Panc1 (cell line): ENCODE data around the gene ATP2A3. TPM values are rescaled to one million over a fixed set of nuclear protein-coding genes. Genes with fewer than 3 reads are reported as not detected.

Source experiments
- ATAC-seq: fragments of 200-7000 bp; cut with Tn5 transposase; 2 replicates; pipeline ENCODE4 v1.9.1; 2020; ENCODE audit warnings: mild to moderate bottlenecking, moderate library complexity
- BruUV-seq: library from RNA; stranded (reverse); fragments of 400-500 nt; replicated peaks from 2 replicates; lab custom pipeline; 2021; lab: Mats Ljungman, UMichigan
- CTCF ChIA-PET: fragments of 300-600 bp; sonication (Branson Sonifier 250); formaldehyde crosslinking; loops from one replicate; lab custom pipeline; 2022; ENCODE audit warnings: antibody characterized with exemption; lab: Charles Lee
- POLR2A ChIA-PET: fragments of 300-600 bp; sonication (Branson Sonifier 250); formaldehyde crosslinking; loops from one replicate; lab custom pipeline; 2022; ENCODE audit warnings: antibody characterized with exemption; lab: Charles Lee
- DNase-seq: peaks from one replicate; pipeline ENCODE4 v3.0.0-alpha.2; 2010; ENCODE audit warnings: low read depth, low spot score
- H3K27ac ChIP-seq: 2 replicates; pipeline ENCODE4 v1.5.1; 2011; ENCODE audit warnings: mild to moderate bottlenecking, low read length, inconsistent platforms
- H3K27me3 ChIP-seq: fragments of 200-500 bp; sonication (Bioruptor generic); 2 replicates; pipeline ENCODE4 v1.6.0; 2014; ENCODE audit warnings: low read length, inconsistent platforms; ENCODE audit not compliant: control insufficient read depth, insufficient read depth
- H3K36me3 ChIP-seq: fragments of 200-500 bp; sonication (Bioruptor generic); 2 replicates; pipeline ENCODE4 v1.5.1; 2014; ENCODE audit warnings: inconsistent platforms, mild to moderate bottlenecking, low read length, moderate library complexity; ENCODE audit not compliant: control insufficient read depth, insufficient read depth
- H3K4me1 ChIP-seq: 2 replicates; pipeline ENCODE4 v1.5.1; 2011; ENCODE audit warnings: inconsistent platforms, mild to moderate bottlenecking, low read length, moderate library complexity; ENCODE audit not compliant: control insufficient read depth, insufficient read depth
- H3K4me3 ChIP-seq, 2 experiments: 2 replicates each; pipeline ENCODE4 v1.5.1; 2011 to 2012; ENCODE audit warnings: low read depth in 2 of 2, low read length in 2 of 2, mild to moderate bottlenecking in 2 of 2, inconsistent platforms in 1 of 2, moderate library complexity in 1 of 2
- H3K9me3 ChIP-seq: fragments of 200-500 bp; sonication (Bioruptor generic); 2 replicates; pipeline ENCODE4 v1.5.1; 2014; ENCODE audit warnings: low read depth, mild to moderate bottlenecking, inconsistent platforms, low read length, moderate library complexity; ENCODE audit not compliant: control insufficient read depth, insufficient read depth
- CTCF ChIP-seq: fragments of 450-650 bp; IDR thresholded peaks from 2 replicates; pipeline ENCODE4 v1.5.1; 2017; ENCODE audit warnings: mild to moderate bottlenecking
- POLR2AphosphoS5 ChIP-seq: IDR thresholded peaks from 2 replicates; pipeline ENCODE4 v1.6.1; 2012; ENCODE audit warnings: mild to moderate bottlenecking, low read depth, low read length, moderate library complexity
- REST ChIP-seq, 2 experiments: IDR thresholded peaks; 2 replicates each; pipeline ENCODE4 v1.6.1; 2011 to 2012; ENCODE audit warnings: low read depth in 2 of 2, control low read depth in 1 of 2, low read length in 1 of 2, mild to moderate bottlenecking in 1 of 2, moderate library complexity in 1 of 2; ENCODE audit not compliant: insufficient read depth in 1 of 2
- SIN3A ChIP-seq: IDR thresholded peaks from 2 replicates; pipeline ENCODE4 v1.6.1; 2012; ENCODE audit warnings: low read depth, mild to moderate bottlenecking, low read length, moderate library complexity, borderline replicate concordance; ENCODE audit not compliant: insufficient read depth
- TCF7L2 ChIP-seq: IDR thresholded peaks from 2 replicates; pipeline ENCODE4 v1.6.1; 2011; ENCODE audit warnings: mild to moderate bottlenecking, low read depth, low read length, inconsistent platforms
- in situ Hi-C: cut with HindIII; loops from 2 replicates; pipeline ENCODE4 v1.10.0; 2016; ENCODE audit warnings: low sequenced_read_pairs, low pct_unique_long_range_greater_than_20kb
- intact Hi-C: fragments of 100-400 bp; cut with micrococcal nuclease; formaldehyde crosslinking; loops from one replicate; pipeline ENCODE4 v1.10.0; 2022; ENCODE audit not compliant: unreplicated experiment
- total RNA-seq: library from RNA; stranded (reverse); gene quantifications from one replicate; pipeline ENCODE4 v1.2.1, GENCODE V29; 2021; ENCODE audit not compliant: unreplicated experiment

ATP2A3 gene
- total RNA-seq, 1 experiment from 2014 or later = 29.7 TPM

- Histone ChIP-seq H3K4me3 (no peak overlapping the region), H3K4me1 (no peaks in the 10 kb centered on the region), H3K27me3 (no peaks in the 10 kb centered on the region), H3K9me3 (no peaks in the 10 kb centered on the region), H3K36me3 (peaks cover 12% of the 10 kb centered on the region), H3K27ac (no peak overlapping the region)
- DNase-seq (no peak), ATAC-seq (no peak)
- in situ Hi-C loops (no loop called here), intact Hi-C loops (loop anchor here (5.0 kb wide), 1 partner anchor 72 kb away; no protein-coding TSS in a partner anchor)
- no peak for TF ChIP-seq POLR2AphosphoS5
- no peak for TF ChIP-seq CTCF
- no peak for TF ChIP-seq TCF7L2
- no peak for TF ChIP-seq REST (IDR thresholded peaks at IDR 0.05; ENCODE audit: insufficient read depth in 1 of 2, low read depth in 2 of 2, low read length in 1 of 2)
- no peak for TF ChIP-seq SIN3A
- BruUV-seq = no TSS peak
- ChIA-PET CTCF (no interaction called here), POLR2A (no interaction called here)
Measured at GRCh38 chr17:4009186-4009785, 45.0 kb upstream of the ATP2A3 start.

- peaks cover 10% of the 10 kb centered on the region for H3K36me3 ChIP-seq
- H3K4me1 ChIP-seq = no peaks in the 10 kb centered on the region
- no peaks in the 10 kb centered on the region for H3K27me3 ChIP-seq
- intact Hi-C loops (loop anchor here (5.0 kb wide), 1 partner anchor 71 kb away; no protein-coding TSS in a partner anchor), in situ Hi-C loops (no loop called here)
- no peaks in the 10 kb centered on the region for H3K9me3 ChIP-seq
- POLR2A ChIA-PET = no interaction called here
- CTCF ChIA-PET = interaction anchor here (0.7 kb wide), 1 partner anchor 18 kb away, joined by 7 read pairs; no protein-coding TSS in a partner anchor
- TF ChIP-seq POLR2AphosphoS5 = no peak
- DNase-seq (no peak), ATAC-seq (no peak)
- BruUV-seq = no TSS peak
- no peak overlapping the region for H3K27ac ChIP-seq
- no peak overlapping the region for H3K4me3 ChIP-seq
Measured at GRCh38 chr17:4008441-4009185, 44.4 kb upstream of the ATP2A3 start.

- ChIA-PET CTCF (interaction anchor here (0.7 kb wide), 1 partner anchor 17 kb away, joined by 7 read pairs; no protein-coding TSS in a partner anchor), POLR2A (no interaction called here)
- in situ Hi-C loops (no loop called here), intact Hi-C loops (loop anchor here (5.0 kb wide), 1 partner anchor 71 kb away; no protein-coding TSS in a partner anchor)
- H3K4me3 ChIP-seq = no peak overlapping the region
- no TSS peak for BruUV-seq
- ATAC-seq = no peak
- no peak for DNase-seq
- no peak overlapping the region for H3K27ac ChIP-seq
- no peaks in the 10 kb centered on the region for H3K27me3 ChIP-seq
- TF ChIP-seq SIN3A = no peak
- TF ChIP-seq POLR2AphosphoS5 = no peak
- no peak; the same call in 1 of the 2 replicates for TF ChIP-seq CTCF
- TF ChIP-seq REST (IDR thresholded peaks at IDR 0.05; ENCODE audit: insufficient read depth in 1 of 2, low read depth in 2 of 2, low read length in 1 of 2) = no peak
- TF ChIP-seq TCF7L2 = no peak
- H3K9me3 ChIP-seq = no peaks in the 10 kb centered on the region
- H3K4me1 ChIP-seq = no peaks in the 10 kb centered on the region
- peaks cover 6% of the 10 kb centered on the region for H3K36me3 ChIP-seq
Measured at GRCh38 chr17:4008082-4008435, 43.8 kb upstream of the ATP2A3 start.
